Measurements from ENCODE around the gene PLEKHA8.
A peak's percentile ranks its signal among the peaks of the same experiment; 100 is the strongest.

PLEKHA8 gene

DNA sequence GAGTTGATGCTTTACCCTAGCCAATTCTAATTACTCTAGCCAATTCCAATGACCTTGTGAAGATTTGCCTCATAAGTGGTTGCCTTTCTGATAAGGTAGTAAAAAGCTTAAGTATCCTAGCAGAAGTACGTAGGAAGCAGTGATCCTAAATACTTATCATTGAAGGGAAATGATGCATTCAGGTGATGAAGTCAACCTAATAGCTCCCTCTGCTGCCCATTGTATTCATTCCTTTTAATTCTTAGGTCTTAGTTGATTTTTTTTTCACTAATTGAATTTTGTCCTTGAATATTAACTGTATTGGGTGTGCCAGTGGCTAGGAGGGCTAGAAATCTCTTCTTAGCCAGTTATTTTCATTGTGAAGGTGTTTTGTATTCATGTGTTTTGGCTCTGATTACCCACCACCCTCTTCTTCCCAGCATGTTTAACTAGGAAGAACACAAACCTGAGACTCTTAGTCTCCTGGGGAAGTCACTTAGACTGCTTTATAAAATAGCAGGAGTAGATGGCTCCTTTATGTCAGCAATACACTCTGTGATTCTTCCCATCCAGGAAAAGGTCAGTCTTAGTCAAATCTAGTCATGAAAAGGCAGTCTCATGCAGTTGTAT is 46.3 kb downstream of the PLEKHA8 start:
- DNase-seq (ENCODE audit: low read depth, low spot score) = peak; percentile 13
- Histone ChIP-seq H3K9ac (ENCODE audit: insufficient read length, low read depth) (no peak overlapping the region), H3K27me3 (ENCODE audit: insufficient read depth, insufficient read length) (no peaks in the 10 kb centered on the region), H3K9me3 (ENCODE audit: insufficient read depth, low read length) (no peaks in the 10 kb centered on the region), H3K36me3 (ENCODE audit: insufficient read depth, insufficient read length, low read length) (peaks cover 37% of the 10 kb centered on the region), H3K4me1 (ENCODE audit: insufficient read depth, insufficient read length) (no peaks in the 10 kb centered on the region), H3K4me3 (ENCODE audit: insufficient read length, low read depth) (no peak overlapping the region)
- TF ChIP-seq SUZ12 (IDR thresholded peaks at IDR 0.05; ENCODE audit: extremely low read depth, insufficient read depth, insufficient read length) = no peak
- TF ChIP-seq ZNF274 (IDR thresholded peaks at IDR 0.05; ENCODE audit: low read depth, low read length) = no peak
- TF ChIP-seq YY1 (IDR thresholded peaks at IDR 0.05; ENCODE audit: insufficient read depth, insufficient read length) = no peak

DNA sequence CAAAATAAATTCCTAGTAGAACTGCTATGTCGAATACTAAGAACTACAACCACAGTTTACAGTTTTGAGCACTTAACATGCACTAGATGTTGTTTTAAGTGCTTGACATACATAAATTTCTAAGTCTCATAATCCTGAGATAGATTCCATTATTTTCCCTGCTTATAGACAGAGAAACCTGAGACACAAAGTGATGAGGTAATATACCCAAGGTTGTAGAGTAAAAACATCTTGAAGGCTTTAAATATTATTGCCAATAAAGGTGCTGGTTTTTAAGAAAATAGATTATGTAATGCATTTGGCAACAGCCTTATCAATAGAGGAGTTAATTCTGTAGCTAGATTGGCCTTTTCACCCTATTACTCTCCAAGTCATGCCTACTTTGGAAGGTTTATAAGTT is 48.2 kb downstream of the PLEKHA8 start:
- Histone ChIP-seq H3K9me3 (ENCODE audit: insufficient read depth, low read length) (no peaks in the 10 kb centered on the region), H3K9ac (ENCODE audit: insufficient read length, low read depth) (no peak overlapping the region), H3K27me3 (ENCODE audit: insufficient read depth, insufficient read length) (no peaks in the 10 kb centered on the region), H3K4me1 (ENCODE audit: insufficient read depth, insufficient read length) (peaks cover 5% of the 10 kb centered on the region), H3K4me3 (ENCODE audit: insufficient read length, low read depth) (no peak overlapping the region), H3K36me3 (ENCODE audit: insufficient read depth, insufficient read length, low read length) (peaks cover 46% of the 10 kb centered on the region)
- TF ChIP-seq SUZ12 (IDR thresholded peaks at IDR 0.05; ENCODE audit: extremely low read depth, insufficient read depth, insufficient read length) = no peak
- TF ChIP-seq ZNF274 (IDR thresholded peaks at IDR 0.05; ENCODE audit: low read depth, low read length) = no peak
- no peak for TF ChIP-seq YY1 (IDR thresholded peaks at IDR 0.05; ENCODE audit: insufficient read depth, insufficient read length)
- no peak for DNase-seq (ENCODE audit: low read depth, low spot score)

DNA sequence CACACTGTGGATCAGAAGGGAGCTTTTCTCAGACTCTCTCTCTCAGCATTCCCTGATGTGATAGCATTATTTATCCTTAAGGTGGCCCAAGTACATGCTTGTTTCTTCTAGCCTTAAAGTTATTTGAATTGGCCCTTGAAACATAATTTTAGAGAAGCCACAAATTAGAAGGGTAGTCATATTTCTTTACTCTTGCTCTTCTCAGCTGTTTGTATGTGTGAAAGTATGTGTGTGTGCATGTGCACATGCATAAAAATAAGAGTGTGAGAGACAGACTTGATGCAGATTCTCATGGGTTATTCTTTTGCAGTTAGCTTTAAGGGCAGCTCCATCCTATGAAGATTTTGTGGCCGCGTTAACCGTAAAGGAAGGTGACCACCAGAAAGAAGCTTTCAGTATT is 50.1 kb downstream of the PLEKHA8 start:
- Histone ChIP-seq H3K4me3 (ENCODE audit: insufficient read length, low read depth) (no peak overlapping the region), H3K27me3 (ENCODE audit: insufficient read depth, insufficient read length) (no peaks in the 10 kb centered on the region), H3K9me3 (ENCODE audit: insufficient read depth, low read length) (no peaks in the 10 kb centered on the region), H3K4me1 (ENCODE audit: insufficient read depth, insufficient read length) (peaks cover 5% of the 10 kb centered on the region), H3K36me3 (ENCODE audit: insufficient read depth, insufficient read length, low read length) (peaks cover 45% of the 10 kb centered on the region), H3K9ac (ENCODE audit: insufficient read length, low read depth) (no peak overlapping the region)
- no peak for TF ChIP-seq YY1 (IDR thresholded peaks at IDR 0.05; ENCODE audit: insufficient read depth, insufficient read length)
- no peak for DNase-seq (ENCODE audit: low read depth, low spot score)

DNA sequence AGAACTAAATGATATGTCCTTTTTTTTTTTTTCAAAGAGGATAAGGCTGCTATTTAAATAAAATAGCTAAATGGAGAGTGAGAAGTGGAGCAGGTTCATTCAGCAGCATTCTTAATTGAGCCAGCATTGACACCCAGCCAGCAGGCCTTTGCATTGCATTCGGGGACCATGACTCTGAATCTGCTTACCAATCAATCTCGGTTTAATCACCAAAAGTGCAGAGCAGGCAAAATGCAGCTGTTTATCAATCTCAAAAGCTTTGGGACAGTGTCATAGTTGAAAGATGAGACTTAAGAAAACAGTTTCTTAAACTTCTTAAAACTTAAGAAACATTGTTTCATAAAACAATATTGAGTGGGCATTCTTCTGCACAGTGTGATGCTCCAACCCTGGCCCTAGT is 51.7 kb downstream of the PLEKHA8 start:
- Histone ChIP-seq H3K9ac (ENCODE audit: insufficient read length, low read depth) (no peak overlapping the region), H3K9me3 (ENCODE audit: insufficient read depth, low read length) (no peaks in the 10 kb centered on the region), H3K4me1 (ENCODE audit: insufficient read depth, insufficient read length) (peaks cover 5% of the 10 kb centered on the region), H3K27me3 (ENCODE audit: insufficient read depth, insufficient read length) (no peaks in the 10 kb centered on the region), H3K36me3 (ENCODE audit: insufficient read depth, insufficient read length, low read length) (peaks cover 44% of the 10 kb centered on the region), H3K4me3 (ENCODE audit: insufficient read length, low read depth) (no peak overlapping the region)
- no peak for TF ChIP-seq SUZ12 (IDR thresholded peaks at IDR 0.05; ENCODE audit: extremely low read depth, insufficient read depth, insufficient read length)
- no peak for TF ChIP-seq YY1 (IDR thresholded peaks at IDR 0.05; ENCODE audit: insufficient read depth, insufficient read length)
- TF ChIP-seq ZNF274 (IDR thresholded peaks at IDR 0.05; ENCODE audit: low read depth, low read length) = no peak
- no peak for DNase-seq (ENCODE audit: low read depth, low spot score)

DNA sequence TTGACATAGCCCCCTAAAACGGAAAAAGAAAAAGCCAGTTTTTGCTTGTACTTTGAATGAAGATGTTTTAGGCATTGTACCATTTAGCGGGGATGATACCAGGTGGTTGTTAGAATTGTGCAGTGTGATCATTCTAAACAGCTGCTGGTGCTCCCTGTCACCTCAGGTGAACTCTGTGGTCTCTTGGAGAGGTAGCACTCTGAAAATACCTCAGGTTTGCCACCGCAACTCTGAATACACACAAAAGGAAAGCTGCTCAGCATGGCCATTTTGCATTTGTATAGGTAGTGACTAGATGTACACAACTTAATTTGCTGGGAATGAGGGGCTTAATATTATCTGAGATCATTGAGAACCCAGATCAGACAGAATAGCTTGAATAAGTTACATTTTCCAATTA is 52.6 kb downstream of the PLEKHA8 start:
- Histone ChIP-seq H3K4me1 (ENCODE audit: insufficient read depth, insufficient read length) (peaks cover 5% of the 10 kb centered on the region), H3K4me3 (ENCODE audit: insufficient read length, low read depth) (no peak overlapping the region), H3K9me3 (ENCODE audit: insufficient read depth, low read length) (no peaks in the 10 kb centered on the region), H3K9ac (ENCODE audit: insufficient read length, low read depth) (no peak overlapping the region), H3K27me3 (ENCODE audit: insufficient read depth, insufficient read length) (no peaks in the 10 kb centered on the region), H3K36me3 (ENCODE audit: insufficient read depth, insufficient read length, low read length) (peaks cover 37% of the 10 kb centered on the region)
- peak; percentile 49 for DNase-seq (ENCODE audit: low read depth, low spot score)
- TF ChIP-seq YY1 (IDR thresholded peaks at IDR 0.05; ENCODE audit: insufficient read depth, insufficient read length) (no peak), SUZ12 (IDR thresholded peaks at IDR 0.05; ENCODE audit: extremely low read depth, insufficient read depth, insufficient read length) (no peak), ZNF274 (IDR thresholded peaks at IDR 0.05; ENCODE audit: low read depth, low read length) (no peak)

DNA sequence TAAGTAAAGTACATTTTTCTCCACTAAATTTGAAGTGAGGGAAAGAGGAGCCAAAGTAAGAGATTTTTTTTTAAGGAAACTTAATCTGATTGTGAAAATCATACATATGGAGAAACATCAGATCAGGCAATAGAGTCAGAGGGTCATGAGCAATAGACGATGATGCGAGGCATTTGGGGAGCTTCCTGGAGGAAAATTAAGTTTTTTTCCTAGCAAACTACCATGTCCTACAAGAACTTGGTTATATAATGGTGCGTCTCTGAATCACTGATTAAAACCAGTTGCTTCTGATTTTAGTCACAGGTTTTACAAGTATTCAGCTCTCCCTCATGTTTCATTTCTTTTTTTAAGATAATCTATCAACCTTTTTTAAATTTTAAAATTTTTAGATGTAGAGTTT is 54.5 kb downstream of the PLEKHA8 start:
- H3K9me3 ChIP-seq (ENCODE audit: insufficient read depth, low read length) = no peaks in the 10 kb centered on the region
- no peak overlapping the region for H3K4me3 ChIP-seq (ENCODE audit: insufficient read length, low read depth)
- no peak overlapping the region for H3K9ac ChIP-seq (ENCODE audit: insufficient read length, low read depth)
- no peaks in the 10 kb centered on the region for H3K27me3 ChIP-seq (ENCODE audit: insufficient read depth, insufficient read length)
- no peak for DNase-seq (ENCODE audit: low read depth, low spot score)
- TF ChIP-seq ZNF274 (IDR thresholded peaks at IDR 0.05; ENCODE audit: low read depth, low read length) = no peak
- TF ChIP-seq YY1 (IDR thresholded peaks at IDR 0.05; ENCODE audit: insufficient read depth, insufficient read length) = no peak
- TF ChIP-seq SUZ12 (IDR thresholded peaks at IDR 0.05; ENCODE audit: extremely low read depth, insufficient read depth, insufficient read length) = no peak
- peaks cover 5% of the 10 kb centered on the region for H3K4me1 ChIP-seq (ENCODE audit: insufficient read depth, insufficient read length)
- peaks cover 37% of the 10 kb centered on the region for H3K36me3 ChIP-seq (ENCODE audit: insufficient read depth, insufficient read length, low read length)

DNA sequence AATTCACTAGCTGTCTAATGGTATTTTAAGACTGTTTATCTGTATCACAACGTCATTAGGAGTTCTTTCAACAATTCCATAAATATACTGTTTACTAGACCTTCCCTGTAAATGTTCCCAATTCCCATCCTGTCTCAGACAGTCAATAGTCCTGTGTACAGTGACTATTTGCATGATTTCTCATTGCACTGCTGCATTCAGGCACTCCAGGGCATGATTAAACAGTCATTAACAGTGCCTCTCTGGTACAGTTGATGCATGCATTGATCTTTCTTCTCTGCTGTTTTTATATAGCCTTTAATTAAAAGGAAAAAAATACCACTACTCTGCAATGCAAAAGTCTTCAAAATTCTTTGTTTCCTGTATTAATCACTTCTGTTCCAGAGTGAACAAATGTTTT is 55.1 kb downstream of the PLEKHA8 start:
- Histone ChIP-seq H3K27me3 (ENCODE audit: insufficient read depth, insufficient read length) (no peaks in the 10 kb centered on the region), H3K4me3 (ENCODE audit: insufficient read length, low read depth) (no peak overlapping the region), H3K4me1 (ENCODE audit: insufficient read depth, insufficient read length) (peaks cover 5% of the 10 kb centered on the region), H3K9ac (ENCODE audit: insufficient read length, low read depth) (no peak overlapping the region), H3K36me3 (ENCODE audit: insufficient read depth, insufficient read length, low read length) (peaks cover 34% of the 10 kb centered on the region), H3K9me3 (ENCODE audit: insufficient read depth, low read length) (no peaks in the 10 kb centered on the region)
- TF ChIP-seq YY1 (IDR thresholded peaks at IDR 0.05; ENCODE audit: insufficient read depth, insufficient read length) (no peak), ZNF274 (IDR thresholded peaks at IDR 0.05; ENCODE audit: low read depth, low read length) (no peak), SUZ12 (IDR thresholded peaks at IDR 0.05; ENCODE audit: extremely low read depth, insufficient read depth, insufficient read length) (no peak)
- DNase-seq (ENCODE audit: low read depth, low spot score) = no peak

Data from NT2/D1 (cell line).